GM08714 (cell line): ENCODE measurements around the gene STON1.
"Not testable (repeated sequence)": the region's sequence is repeated elsewhere in the genome, so short reads cannot be mapped to it uniquely, and the experiment has no call there.

Experiments
- H3K4me3 ChIP-seq: fragments of 200-500 bp; sonication (Bioruptor generic); 2 replicates; pipeline ENCODE4 v1.5.1; 2014; ENCODE audit warnings: mild to moderate bottlenecking, low read length, inconsistent platforms
- ZNF274 ChIP-seq: IDR thresholded peaks from 2 replicates; pipeline ENCODE4 v1.6.1; 2012; ENCODE audit warnings: mild to moderate bottlenecking, low read depth, low read length

STON1 gene

DNA sequence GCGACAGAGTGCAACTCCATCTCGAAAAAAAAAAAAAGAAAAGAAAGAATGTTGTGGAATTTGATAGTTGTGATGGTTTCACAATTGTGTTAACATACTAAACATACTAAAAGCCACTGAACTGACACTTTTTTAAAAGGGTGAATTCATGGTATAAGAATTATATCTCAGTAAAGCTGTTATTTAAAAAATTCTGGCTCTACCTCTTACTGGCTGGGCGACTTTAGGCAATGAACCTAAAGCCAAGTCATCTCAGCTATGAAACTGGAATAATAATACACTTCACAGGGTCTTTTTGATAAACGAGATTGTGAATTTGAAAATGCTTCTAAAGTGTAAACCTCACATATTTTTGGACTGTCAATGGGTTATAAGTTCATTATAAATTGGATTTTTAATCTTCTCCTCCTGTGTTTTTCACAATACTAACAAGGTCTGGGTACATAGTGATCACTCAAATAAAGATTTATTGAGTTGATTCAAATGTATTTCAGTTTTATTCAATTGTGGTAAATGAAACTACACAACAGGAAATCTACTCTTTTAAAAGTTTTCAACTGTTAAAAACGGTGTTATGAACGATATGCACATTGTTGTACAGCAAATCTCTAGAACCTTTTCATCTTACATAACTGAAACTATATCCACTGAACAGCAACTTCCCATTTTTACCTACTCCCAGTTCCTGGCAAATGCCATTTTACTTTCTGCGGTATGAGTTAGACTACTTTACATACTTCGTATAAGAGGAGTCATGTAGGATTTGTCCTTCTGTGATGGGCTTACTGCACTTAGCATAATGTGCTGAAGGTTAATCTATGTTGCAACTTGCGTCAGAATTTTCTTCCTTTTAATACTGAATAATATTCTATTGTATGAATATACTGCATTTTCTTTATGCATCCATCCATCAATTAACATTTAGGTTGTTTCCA is 44.7 kb downstream of the STON1 start:
- no peak overlapping the region for H3K4me3 ChIP-seq
- TF ChIP-seq ZNF274, result no peak

DNA sequence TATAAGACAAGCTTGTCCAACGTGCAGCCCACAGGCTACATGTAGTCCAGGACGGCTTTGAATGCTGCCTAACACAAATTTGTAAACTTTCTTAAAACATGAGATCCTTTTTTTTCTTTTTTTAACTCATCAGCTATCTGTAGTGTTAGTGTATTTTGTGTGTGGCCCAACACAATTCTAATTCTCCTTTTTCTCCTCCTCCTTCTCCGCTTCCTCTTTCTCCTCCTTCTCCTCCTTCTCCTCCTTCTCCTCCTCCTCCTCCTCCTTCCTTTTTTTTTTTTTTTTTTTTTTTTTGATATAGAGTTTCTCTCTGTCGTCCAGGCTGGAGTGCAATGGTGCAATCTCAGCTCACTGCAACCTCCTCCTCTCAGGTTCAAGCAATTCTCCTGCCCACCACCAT is 48.4 kb downstream of the STON1 start:
- no peak overlapping the region for H3K4me3 ChIP-seq

DNA sequence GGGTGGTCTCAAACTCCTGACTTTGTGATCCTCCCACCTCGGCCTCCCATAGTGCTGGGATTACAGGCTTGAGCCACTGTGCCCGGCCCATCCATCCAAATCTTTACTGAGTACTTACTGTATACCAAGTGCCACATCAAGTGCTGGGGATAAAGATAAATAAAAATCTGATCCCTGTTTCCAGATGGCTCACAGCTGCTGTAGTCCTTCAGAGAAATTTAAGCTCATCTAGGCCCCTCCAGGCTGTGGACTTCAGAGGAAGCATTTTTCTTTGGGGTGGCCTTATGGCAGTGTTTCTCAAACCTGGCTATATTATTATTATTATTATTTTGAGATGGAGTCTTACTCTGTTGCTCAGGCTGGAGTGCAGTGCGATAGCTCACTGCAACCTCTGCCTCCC is 54.0 kb downstream of the STON1 start:
- no peak overlapping the region for H3K4me3 ChIP-seq
- TF ChIP-seq ZNF274, result no peak

More for the DNA sequence above, 48.4 kb downstream of the STON1 start:
- no peak for TF ChIP-seq ZNF274

DNA sequence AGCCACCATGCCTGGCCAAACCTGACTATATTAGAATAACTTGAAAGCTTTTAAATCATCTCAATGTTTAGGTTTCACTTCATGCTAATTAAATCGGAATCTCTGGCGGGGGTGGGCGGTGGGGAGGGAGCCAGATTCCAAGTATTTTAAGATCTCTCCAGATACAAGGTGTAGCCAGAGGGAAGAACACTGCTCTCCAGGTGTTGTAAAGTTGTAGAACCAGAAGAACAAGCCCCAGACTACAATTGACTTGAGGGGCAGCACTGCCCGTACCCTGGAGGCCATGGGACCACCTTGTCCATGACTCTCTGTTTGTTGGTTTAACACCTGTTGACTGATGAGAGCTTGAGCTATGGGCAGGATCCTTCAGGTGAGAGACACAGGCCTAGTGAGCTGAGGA is 54.6 kb downstream of the STON1 start:
- TF ChIP-seq ZNF274, result no peak
- H3K4me3 ChIP-seq, result no peak overlapping the region

DNA sequence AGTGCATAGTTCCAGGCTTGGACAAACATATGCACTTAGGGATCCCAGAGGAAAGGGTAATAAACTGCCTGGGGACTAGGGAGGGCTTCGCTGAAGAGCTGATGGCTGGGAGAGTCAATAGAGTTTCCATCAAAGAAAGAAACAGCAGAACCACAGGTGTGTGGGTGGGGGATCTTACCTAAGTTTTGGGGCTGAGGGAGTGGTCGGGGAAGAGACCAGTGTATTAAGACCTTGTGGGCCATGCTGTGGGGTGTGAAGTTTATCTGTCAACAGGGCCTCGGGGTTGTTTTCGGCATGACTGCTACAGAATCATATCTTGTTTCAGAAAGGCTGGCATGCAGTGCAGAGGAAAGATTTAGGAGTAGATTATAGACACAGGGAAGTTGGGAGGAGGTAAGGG is 56.5 kb downstream of the STON1 start:
- TF ChIP-seq ZNF274, result no peak
- H3K4me3 ChIP-seq, result no peak overlapping the region

DNA sequence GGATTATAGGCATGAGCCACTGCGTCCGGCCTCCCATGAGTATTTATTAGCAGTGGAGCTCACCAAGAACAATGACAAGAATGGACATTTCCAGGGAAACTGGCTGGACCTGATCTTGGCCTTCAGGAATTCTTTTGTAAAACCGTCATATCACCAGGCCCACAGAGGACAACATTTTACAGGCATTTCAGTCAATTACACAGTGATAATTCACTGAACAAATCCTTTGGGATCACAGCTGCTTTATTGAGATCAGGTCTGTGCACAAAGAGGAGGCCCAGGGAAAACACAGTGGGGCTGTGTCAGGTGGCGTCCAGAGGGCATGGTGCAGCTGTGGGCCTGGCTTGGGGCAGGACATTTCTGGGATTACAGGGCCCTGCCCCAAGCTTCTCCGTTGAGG is 57.6 kb downstream of the STON1 start:
- no peak for TF ChIP-seq ZNF274
- no peak overlapping the region for H3K4me3 ChIP-seq

DNA sequence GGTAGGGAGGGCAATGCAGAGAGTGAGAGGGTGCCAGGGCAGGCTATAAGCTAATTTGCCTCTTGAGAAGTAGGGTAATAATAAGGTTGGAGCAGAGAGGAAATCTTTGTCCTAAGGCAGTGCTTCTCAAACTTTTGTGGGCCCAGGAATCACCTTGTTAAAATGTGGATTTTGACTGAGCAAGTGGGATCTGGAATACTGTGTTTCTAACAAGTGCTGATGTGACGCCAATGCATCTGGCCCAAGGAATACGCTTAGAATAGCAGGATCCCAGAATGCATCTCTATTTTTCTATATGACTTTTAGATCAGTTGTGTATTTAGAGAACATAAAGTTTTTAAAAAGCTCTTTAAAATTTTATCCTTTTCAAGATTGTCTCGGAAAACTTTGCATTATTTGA is 58.0 kb downstream of the STON1 start:
- TF ChIP-seq ZNF274, result no peak
- H3K4me3 ChIP-seq, result no peak overlapping the region

DNA sequence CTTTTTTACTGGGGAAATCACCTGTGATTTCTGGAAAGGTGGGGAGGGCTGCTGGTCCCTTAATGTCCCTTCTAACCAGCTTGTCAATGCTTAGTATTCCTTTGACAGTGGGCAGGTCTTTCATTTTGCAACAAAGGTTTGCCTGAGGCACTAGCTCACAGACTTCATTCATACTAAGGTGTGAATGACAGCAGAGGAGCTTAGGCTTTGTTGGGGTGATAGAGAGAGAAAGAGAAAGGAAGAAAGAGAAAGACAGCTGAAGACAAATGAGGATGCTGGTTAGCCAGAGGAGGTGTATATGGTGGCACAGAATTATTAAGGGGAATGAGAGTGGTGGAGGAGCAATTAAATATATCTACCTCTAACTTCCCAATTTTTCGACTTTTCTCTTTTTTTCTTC is 58.8 kb downstream of the STON1 start:
- H3K4me3 ChIP-seq, result no peak overlapping the region
- TF ChIP-seq ZNF274, result no peak

DNA sequence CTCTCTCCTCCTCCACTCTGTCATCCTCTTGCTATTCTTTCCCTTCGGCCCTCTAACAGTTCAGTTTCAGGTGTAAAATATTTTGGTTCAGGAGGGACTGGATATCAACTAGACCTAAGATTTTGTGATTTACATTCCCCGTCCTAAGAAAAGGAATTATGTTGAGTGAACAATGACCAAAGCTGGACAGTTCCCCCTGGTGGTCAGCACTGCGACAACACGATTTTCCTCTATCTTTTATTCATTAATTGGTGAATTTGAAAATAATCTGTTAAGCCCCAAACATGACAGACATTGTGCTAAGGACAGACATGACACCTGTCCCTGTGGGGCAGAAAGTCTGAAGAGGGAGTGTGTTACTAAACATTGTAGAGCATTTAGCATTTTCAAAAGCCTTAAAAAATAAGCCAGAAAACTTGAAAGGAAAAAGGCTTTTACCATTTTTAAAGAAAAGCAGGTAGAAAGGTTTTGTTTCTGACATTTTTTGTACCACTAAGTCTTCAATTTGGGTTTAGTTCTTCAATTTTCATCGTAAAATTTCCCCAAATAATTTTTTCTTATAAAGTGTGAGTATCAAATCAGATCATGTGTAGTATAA is 59.3 kb downstream of the STON1 start:
- H3K4me3 ChIP-seq, result no peak overlapping the region
- no peak for TF ChIP-seq ZNF274

DNA sequence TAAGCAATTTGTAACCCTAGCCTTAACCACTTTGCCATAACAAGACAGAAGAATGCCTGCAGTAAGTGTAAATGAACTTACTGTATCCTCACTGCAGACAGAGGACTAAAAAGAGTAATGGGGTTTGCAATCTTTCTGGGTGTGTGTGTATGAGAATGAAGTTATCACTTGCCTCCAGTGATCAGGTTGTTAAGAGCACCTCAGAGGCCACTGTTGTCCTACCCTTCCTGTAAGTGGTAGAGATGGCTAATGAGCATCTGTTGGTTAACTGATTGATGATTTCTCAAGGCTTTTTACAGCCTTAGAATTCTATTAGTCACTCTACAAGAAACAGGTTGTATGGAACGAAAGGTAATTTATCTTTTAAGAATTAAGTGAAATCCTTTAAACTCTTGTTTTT is 60.1 kb downstream of the STON1 start:
- no peak for TF ChIP-seq ZNF274
- no peak overlapping the region for H3K4me3 ChIP-seq

DNA sequence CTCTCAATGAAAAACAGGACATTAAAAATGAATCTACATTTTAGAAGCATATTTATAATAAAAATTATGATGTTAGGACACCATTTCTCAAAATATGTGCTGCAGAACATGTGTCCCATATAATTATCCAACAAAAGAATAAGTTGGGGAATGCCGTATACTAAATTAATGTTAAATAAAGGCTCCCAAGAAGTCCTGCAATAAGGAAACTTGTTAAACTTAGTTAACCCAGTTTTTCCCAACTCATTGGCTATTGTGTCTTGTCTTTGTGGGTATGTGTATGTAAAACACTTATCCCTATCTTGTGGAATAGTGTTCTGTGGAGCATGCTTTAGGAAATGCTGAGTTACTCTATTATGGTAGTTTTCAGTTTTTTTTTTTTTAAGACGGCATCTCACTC is 62.1 kb downstream of the STON1 start:
- TF ChIP-seq ZNF274, result no peak
- no peak overlapping the region for H3K4me3 ChIP-seq

DNA sequence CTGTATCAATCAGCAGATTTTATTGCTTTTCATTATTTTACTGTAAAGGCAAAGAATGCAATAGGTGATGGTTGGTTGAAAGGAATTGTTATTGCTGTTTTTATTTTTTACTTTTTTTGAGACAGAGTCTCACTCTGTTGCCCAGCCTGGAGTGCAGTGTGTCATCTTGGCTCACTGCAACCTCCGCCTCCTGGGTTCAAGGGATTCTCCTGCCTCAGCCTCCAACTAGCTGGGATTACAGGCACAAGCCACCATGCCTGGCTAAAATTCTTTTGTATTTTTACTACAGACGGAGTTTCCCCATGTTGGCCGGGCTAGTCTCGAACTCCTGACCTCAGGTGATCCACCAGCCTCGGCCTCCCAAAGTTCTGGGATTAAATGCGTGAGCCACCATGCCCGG is 66.8 kb downstream of the STON1 start:
- H3K4me3 ChIP-seq, result not testable (repeated sequence)

DNA sequence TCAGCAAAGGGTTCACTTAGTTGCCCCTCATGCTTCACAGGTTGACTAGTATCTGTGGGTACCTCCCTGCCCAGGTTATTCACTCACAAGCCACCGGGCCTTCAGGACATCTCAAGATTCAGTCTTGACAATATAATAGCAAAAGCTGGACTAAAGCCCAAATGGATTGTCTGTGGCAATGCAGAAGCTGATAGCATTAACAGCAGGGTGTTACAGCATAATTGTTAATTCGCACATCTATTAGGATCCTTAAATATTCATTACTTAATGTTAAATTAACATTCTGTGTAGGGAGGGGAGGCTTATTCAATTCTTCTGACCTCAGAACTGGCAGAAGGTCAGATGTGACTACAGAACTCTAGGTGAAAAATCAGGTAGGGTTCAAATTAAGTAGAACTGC is 67.5 kb downstream of the STON1 start:
- H3K4me3 ChIP-seq, result no peak overlapping the region
- TF ChIP-seq ZNF274, result no peak

DNA sequence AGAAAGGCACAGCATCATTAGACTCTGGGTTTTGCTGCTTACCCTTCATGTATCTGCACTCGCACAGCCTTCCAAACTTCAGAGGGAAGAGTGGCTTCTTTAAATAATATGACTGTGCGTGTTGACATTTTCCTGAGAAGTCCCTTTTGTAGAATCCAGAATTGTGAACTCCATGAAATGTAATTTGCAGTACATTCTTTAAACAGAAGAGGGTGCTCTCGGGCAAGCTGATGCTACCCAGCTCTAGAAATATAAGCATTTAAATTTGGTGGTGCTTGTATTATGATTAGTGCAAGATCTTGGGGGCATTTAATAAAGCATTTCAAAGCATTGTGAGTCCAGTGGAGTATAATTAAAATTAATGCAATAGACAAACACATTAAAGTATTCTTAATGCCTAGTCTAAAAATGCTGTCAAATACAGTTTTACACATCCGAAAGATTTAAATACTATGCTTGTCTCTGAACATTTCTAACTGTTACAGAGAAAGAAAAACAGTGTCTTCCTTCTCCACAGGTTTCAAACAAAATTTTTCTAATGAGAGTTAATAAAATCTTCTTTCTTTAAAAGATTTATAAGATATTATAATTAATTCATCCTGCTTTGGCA is 70.4 kb downstream of the STON1 start:
- no peak for TF ChIP-seq ZNF274
- no peak overlapping the region for H3K4me3 ChIP-seq

DNA sequence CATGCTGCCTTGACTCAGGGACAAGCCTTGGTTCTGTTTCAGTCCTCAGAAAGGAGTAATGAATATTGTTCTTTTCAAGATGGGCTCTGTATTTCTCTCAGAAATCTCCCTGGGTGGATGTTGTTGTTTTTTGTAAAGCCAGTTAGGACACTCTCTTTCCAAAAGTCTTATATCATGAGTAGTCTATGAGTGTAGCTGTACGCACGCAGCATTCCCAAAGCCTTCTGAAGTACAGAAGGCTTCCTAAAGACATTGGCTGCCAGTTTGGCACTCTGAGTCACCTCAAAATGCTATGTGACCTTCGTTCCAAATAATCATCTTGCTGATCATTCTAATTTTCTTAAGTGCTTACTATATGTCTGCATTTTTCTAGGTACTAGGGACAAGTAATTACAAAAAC is 71.0 kb downstream of the STON1 start:
- no peak overlapping the region for H3K4me3 ChIP-seq
- TF ChIP-seq ZNF274, result no peak
